Thoracic aorta (tissue), 2 donors: Measurements from ENCODE around the gene CCDC92. TPM values are rescaled to one million over a fixed set of nuclear protein-coding genes. Genes with fewer than 3 reads are reported as not detected.

Source experiments
- ATAC-seq: fragments of 150-250 bp; one replicate; pipeline ENCODE4 v1.8.0; 2017; ENCODE audit warnings: low read depth; ENCODE audit not compliant: insufficient number of reproducible peaks, low FRiP score
- DNase-seq: peaks from one replicate; pipeline ENCODE4 v3.0.0-alpha.2; 2020; ENCODE audit warnings: low spot score
- H3K27ac ChIP-seq, 2 donors: fragments of 200-600 bp; sonication (generic); 1 replicate in 1 of 2; 2 replicates in 1 of 2; pipeline ENCODE4 v1.5.1; 2016; ENCODE audit warnings: mild to moderate bottlenecking in 2 of 2, moderate library complexity in 2 of 2
- H3K27me3 ChIP-seq: fragments of 200-600 bp; sonication (generic); replicated peaks from 2 replicates; pipeline ENCODE4 v1.6.0; 2016; ENCODE audit warnings: mild to moderate bottlenecking; ENCODE audit not compliant: insufficient read depth
- H3K36me3 ChIP-seq: fragments of 200-600 bp; sonication (generic); one replicate; pipeline ENCODE4 v1.5.1; 2016
- H3K4me1 ChIP-seq, 2 donors: fragments of 200-600 bp; sonication (generic); 1 replicate in 1 of 2; 2 replicates in 1 of 2; pipeline versions ENCODE4 v1.5.1 to v1.6.0; 2016; ENCODE audit warnings: low read depth in 2 of 2, mild to moderate bottlenecking in 1 of 2; ENCODE audit not compliant: control insufficient read depth in 1 of 2
- H3K4me3 ChIP-seq: fragments of 200-600 bp; sonication (generic); 2 replicates; pipeline ENCODE4 v1.5.1; 2016; ENCODE audit warnings: mild to moderate bottlenecking
- H3K9me3 ChIP-seq: fragments of 200-600 bp; sonication (generic); 2 replicates; pipeline ENCODE4 v1.5.1; 2016
- CTCF ChIP-seq: fragments of 200-600 bp; sonication (generic); IDR thresholded peaks from one replicate; pipeline ENCODE4 v1.5.1; 2019; ENCODE audit warnings: antibody characterized with exemption
- total RNA-seq, 2 donors: library from RNA; depleted of rRNA; stranded (reverse); fragments of >200 nt; gene quantifications; one replicate each; pipeline versions ENCODE4 v1.1.0 to v1.2.3, GENCODE V29; 2016

Gene CCDC92
- total RNA-seq, 2 donors from 2014 or later = 34.4 to 58.9 TPM

- Histone ChIP-seq H3K27ac (no peak overlapping the region), H3K4me1 (peaks cover 22 to 30% of the 10 kb centered on the region in 2 donors), H3K36me3 (no peaks in the 10 kb centered on the region), H3K4me3 (no peak overlapping the region), H3K9me3 (no peaks in the 10 kb centered on the region), H3K27me3 (no peaks in the 10 kb centered on the region)
- no peak for ATAC-seq
- TF ChIP-seq CTCF = no peak
- no peak for DNase-seq
These were observed 6.0 kb downstream of the CCDC92 start for GRCh38 chr12:123966596-123966995.

- no peak for TF ChIP-seq CTCF
- H3K9me3 ChIP-seq = no peaks in the 10 kb centered on the region
- H3K36me3 ChIP-seq = no peaks in the 10 kb centered on the region
- no peaks in the 10 kb centered on the region for H3K27me3 ChIP-seq
- DNase-seq = no peak
- ATAC-seq = no peak
- peaks cover 17 to 21% of the 10 kb centered on the region in 2 donors for H3K4me1 ChIP-seq
- H3K4me3 ChIP-seq = no peak overlapping the region
- no peak overlapping the region for H3K27ac ChIP-seq
These were observed 7.2 kb downstream of the CCDC92 start for GRCh38 chr12:123965382-123965781.

- no peak overlapping the region for H3K4me3 ChIP-seq
- no peaks in the 10 kb centered on the region for H3K36me3 ChIP-seq
- no peak for ATAC-seq
- no peak for TF ChIP-seq CTCF
- H3K27ac ChIP-seq = no peak overlapping the region
- peaks cover 2 to 9% of the 10 kb centered on the region in 2 donors for H3K4me1 ChIP-seq
- H3K9me3 ChIP-seq = no peaks in the 10 kb centered on the region
- no peaks in the 10 kb centered on the region for H3K27me3 ChIP-seq
- no peak for DNase-seq
These were observed 8.8 kb downstream of the CCDC92 start for GRCh38 chr12:123963821-123964220.

GRCh38 chr12:123962513-123962912 is 10.1 kb downstream of the CCDC92 start:
- ATAC-seq = no peak
- peaks cover 0 to 4% of the 10 kb centered on the region in 2 donors for H3K4me1 ChIP-seq
- TF ChIP-seq CTCF = no peak
- H3K27me3 ChIP-seq = no peaks in the 10 kb centered on the region
- no peak overlapping the region for H3K27ac ChIP-seq
- H3K36me3 ChIP-seq = no peaks in the 10 kb centered on the region
- no peaks in the 10 kb centered on the region for H3K9me3 ChIP-seq
- H3K4me3 ChIP-seq = no peak overlapping the region
- no peak for DNase-seq

- no peaks in the 10 kb centered on the region for H3K36me3 ChIP-seq
- no peak for ATAC-seq
- no peaks in the 10 kb centered on the region for H3K9me3 ChIP-seq
- no peak overlapping the region for H3K27ac ChIP-seq
- DNase-seq = no peak
- H3K27me3 ChIP-seq = no peaks in the 10 kb centered on the region
- H3K4me1 ChIP-seq = peaks cover 0 to 4% of the 10 kb centered on the region in 2 donors
- no peak for TF ChIP-seq CTCF
- no peak overlapping the region for H3K4me3 ChIP-seq
These were observed 10.9 kb downstream of the CCDC92 start for GRCh38 chr12:123961585-123962345.
